Non-pigmented ciliary epithelial cell (primary cell): Measurements from ENCODE around the gene ADAP1.

Source experiments
- DNase-seq: peaks from one replicate; pipeline ENCODE4 v3.0.0-alpha.2; 2010; ENCODE audit warnings: low read depth

The ADAP1 gene

DNA sequence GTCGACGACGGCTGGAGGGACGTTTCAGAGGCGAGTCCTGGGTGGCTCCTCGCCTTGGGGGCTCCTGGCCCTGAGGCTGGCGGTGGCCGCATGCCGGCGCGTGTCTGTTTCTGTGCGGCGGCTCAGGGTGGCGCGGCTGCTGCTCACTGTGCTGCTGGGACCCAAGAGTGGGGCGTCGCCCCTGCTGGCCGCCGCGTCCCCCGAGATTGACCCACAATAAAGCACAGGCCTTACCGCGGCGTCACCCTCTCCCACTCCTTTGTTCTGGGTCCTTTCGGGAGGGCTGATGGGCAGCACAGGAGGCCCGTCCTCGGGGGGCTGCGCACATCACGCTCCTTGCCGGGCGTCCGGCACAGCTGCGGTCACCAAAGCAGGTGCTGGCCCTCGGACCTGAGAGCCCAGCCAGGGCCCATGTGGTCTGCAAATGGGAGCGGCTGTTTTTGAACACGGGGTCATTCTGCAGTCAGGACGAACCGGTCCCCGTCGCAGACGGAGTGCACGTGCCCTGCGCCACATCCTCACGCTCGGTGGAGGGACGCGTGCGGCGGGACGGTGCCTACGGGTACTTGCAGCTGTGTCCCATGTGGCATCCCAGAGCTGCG lies 58.9 kb downstream of the ADAP1 start:
- DNase-seq = no peak

- DNase-seq = no peak
Measured at GRCh38 chr7:894927-895450, 59.5 kb downstream of the ADAP1 start.

GRCh38 chr7:894164-894867 lies 60.2 kb downstream of the ADAP1 start:
- DNase-seq = no peak

DNA sequence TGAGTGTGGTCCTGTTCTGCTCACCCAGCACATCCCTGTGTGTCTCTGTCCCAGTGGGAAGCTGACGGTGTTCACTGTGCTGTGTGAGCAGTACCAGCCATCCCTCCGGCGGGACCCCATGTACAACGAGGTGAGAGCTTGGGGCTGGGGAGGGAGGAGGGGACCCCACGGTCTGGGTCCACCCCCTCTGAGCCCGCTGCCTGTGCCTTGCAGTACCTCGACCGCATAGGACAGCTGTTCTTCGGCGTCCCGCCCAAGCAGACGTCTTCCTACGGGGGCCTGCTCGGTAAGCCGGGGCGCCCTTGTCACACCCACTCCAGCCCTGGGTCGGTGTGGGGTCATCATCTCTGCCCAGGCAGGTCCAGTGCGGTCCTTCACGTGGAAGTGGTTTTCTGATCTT lies 60.8 kb downstream of the ADAP1 start:
- no peak for DNase-seq

DNA sequence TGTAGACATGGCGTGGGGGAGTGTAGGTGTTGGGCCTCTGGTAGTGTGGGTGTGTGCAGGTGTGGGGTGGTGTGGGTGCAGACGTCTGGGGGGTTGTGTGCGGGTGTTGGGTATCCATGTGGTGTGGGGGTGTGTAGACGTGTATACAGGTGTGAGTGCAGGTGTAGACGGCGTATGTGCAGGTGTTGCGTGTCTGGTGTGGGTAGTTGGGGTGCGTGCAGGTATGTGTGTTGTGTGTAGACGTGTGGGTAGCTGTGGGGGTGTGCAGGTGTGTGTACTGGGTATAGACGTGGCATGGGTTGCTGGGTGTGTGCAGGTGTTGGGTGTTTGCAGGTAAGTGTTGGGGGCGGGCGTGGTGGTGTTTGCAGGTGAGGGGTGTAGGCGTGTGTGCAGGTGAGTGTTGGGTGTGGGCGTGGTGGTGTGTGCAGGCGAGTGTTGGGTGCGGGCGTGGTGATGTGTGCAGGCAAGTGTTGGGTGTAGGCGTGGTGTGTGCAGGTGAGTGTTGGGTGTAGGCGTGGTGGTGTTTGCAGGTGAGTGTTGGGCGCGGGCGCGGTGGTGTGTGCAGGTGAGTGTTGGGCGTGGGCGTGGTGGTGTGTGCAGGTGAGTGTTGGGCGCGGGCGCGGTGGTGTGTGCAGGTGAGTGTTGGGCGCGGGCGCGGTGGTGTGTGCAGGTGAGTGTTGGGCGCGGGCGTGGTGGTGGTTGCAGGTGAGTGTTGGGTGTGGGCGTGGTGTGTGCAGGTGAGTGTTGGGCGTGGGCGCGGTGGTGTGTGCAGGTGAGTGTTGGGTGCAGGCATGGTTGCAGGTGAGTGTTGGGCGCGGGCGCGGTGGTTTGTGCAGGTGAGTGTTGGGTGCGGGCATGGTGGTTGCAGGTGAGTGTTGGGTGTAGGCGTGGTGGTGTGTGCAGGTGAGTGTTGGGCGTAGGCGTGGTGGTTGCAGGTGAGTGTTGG lies 61.6 kb downstream of the ADAP1 start:
- DNase-seq = no peak

- no peak for DNase-seq
Measured at GRCh38 chr7:891805-892204, 62.7 kb downstream of the ADAP1 start.

DNA sequence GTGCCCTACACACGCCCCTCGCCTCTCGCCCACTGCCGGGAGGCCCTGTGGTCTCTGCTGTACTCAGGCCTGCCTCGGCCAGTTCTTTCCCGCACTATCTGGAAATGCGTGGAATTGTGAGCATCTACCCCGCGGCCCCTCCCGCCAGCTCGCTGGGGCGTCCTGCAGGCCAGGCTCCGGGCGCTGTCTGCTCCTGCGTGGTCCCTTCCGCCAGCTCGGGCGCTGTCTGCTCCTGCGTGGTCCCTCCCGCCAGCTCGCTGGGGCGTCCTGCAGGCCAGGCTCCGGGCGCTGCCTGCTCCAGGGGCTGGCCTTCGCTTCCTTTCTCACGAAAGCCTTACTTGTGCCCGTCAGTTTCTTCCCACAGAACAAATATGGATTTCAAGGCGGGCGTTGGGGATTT lies 63.2 kb downstream of the ADAP1 start:
- no peak for DNase-seq

DNA sequence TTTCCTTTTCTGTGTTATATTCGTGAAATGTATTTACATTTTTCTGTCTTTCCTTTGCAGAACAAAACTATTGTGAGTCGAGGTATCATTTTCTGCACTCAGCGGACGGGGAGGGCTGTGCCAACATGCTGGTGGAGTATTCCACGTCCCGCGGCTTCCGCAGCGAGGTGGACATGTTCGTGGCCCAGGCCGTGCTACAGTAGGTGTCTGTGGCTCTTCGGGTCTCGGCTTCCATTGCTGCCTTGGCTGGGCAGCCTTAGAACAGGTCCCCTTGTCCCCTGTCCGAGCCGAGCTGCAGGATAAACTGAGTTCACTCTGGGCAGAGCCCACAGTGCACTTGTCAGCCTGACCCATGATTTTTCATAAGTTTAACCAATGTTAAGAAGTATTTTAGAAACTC lies 63.6 kb downstream of the ADAP1 start:
- DNase-seq = no peak

DNA sequence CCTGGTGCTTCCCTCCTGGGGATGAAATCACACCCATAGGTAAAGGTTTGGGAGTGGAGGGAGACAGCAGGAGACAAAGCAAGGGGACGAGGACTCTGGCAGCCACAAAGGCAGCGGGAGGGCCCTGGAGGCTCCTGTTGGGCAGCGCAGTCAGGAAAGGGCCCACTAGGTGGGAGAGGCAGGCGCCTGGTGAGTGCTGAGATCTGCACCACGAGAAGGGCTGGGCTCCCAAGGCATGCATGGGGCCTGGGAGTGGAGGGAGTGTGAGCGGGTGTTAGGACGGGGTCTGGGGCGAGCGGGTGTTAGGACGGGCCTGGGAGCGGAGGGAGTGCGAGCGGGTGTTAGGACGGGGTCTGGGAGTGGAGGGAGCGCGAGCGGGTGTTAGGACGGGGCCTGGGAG lies 65.1 kb downstream of the ADAP1 start:
- DNase-seq = no peak

GRCh38 chr7:889025-889390 lies 65.5 kb downstream of the ADAP1 start:
- no peak for DNase-seq

DNA sequence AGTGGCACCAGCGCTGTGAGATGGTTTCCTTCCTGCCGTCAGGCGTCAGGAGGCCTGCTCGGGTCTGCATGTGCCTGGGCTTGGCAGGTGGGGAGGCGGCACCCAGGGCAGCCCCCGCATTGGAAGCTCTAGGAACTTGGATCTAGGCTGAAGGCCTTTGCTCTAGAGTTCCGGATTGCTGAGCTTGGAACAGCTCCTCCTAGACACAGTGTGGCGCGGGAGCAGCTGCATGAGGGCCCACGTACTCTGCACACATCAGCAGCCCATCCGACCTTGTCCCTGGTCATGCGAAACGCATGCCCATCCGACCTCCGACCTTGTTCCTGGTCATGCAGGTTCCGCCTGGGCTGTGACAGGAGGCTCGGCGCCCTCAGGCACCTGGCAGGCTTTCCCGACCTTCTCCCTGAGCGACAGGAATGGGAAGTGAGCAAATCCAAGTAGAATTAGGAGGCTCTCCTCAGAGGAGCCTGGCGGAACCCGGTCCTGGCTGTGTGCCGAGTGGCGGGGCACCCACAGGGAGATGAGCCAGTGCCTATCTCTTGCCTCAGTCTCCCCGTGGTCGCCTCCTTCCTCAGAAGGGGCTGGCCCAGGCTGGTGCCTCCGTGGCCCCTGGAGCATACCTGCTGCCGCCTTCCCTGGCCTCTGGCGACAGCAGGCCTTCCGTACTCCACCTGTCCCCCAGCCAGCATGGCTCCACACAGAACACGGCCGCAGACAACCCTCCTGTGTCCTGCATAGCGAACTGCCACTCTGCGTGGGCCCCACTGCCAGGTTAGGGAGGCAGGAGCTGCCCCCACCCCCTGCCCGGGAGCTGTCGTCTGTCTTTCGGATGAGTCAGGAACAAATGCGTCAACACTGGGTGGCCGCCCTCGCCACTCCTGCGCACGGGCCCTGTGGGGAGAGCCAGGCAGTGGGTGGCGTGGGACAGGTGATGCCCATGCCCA lies 66.1 kb downstream of the ADAP1 start:
- DNase-seq = no peak

DNA sequence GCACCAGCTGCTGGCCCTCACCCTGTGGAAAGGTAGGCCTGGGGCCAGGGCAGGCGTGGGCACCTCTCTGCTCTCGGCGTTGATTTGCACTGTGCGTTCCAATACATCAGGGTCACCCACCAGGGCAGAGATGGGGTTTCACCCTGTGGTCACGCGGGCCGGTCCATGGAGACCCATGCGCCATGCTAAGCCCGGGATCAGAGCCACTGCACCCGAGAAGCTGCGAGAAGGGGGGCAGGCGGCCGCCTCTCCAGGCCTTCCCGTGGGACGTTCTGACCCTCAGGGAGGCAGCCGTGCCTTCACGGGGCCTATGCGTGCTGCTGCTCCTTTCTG lies 67.0 kb downstream of the ADAP1 start:
- no peak for DNase-seq

DNA sequence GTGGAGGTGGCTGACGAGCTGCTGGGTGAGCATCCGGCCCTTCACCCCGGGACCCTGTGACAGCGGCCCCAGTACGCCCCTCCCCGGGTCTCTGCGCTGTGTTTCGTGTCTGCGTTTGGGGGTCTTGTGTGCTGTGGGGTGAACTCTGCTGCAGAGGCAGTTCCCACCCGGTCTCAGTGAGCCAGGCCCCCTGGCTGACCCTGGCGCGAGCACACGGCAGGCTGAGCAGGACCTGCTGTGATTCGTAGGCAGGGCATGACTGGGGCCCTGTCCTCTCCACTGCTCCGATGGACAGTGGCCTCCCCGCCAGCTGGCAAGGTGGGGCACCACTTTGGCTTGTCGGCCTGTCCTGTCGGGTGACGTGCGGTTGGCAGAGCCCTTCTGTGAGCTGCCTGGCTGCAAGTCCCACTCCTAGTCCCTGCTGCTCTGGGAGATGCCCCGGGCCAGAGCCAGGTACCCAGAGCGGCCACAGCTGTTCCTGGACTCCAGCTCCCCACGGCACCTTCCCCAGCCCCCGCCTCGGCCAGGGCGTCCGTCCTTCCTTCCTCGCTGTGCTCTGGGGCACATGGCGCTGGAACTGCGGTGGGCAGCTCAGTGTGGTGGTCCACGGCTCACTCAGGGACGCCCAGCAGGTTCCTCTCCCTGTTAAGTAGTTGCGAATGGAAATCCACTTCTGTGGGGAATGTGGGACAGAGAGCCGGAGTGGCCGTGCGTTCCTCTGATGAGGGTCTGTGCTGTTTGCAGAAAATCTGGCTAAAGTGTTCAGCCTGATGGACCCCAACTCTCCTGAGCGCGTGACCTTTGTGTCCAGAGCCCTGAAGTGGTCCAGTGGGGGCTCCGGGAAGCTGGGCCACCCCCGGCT lies 67.6 kb downstream of the ADAP1 start:
- DNase-seq = no peak

GRCh38 chr7:885893-886625 lies 68.4 kb downstream of the ADAP1 start:
- DNase-seq = no peak

GRCh38 chr7:885261-885892 lies 69.1 kb downstream of the ADAP1 start:
- no peak for DNase-seq

DNA sequence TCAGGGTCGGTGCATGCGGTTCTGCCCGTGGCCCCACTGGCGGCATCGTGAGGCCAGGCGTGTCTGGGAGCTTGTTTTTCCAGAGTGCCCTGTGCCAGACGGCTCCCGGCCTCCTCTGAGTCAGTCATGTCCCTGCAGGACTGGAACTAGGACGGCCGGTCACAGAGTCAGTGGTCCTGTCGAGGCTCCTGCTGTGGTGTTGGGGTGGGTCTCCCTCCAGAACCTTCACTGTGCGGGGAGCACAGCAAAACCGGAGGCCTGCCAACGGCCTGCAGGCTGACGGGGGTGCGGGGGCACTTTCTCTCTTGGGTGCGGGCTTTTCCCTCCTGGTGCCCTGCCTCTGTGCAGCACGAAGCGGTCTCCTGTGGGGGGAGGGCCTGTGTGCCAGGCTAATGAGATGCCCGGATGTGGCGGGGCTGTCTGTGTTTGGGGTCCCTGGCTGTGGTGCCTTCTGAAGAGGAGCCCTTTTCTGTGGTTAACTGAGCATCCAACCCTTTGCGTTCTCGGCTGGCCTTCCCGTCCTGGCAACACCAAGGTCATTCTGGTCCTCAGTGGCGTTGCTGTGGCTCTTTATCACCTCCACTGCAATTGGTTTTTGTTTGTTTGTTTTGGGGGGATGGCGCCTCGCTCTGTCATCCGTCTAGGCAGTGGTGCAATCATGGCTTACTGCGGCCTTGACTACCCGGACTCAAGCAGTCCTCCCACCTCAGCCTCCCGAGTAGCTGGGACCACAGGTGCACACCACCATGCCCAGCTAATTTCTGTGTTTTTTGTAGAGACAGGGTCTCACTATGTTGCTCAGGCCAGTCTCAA lies 70.1 kb downstream of the ADAP1 start:
- no peak for DNase-seq

- DNase-seq = no peak
Measured at GRCh38 chr7:883055-884021, 71.1 kb downstream of the ADAP1 start.
